AG04450 (cell line): ENCODE measurements around the gene PDE11A. TPM values are rescaled to one million over a fixed set of nuclear protein-coding genes. Genes with fewer than 3 reads are reported as not detected.
A peak's percentile ranks its signal among the peaks of the same experiment; 100 is the strongest.

Source experiments
- CTCF ChIA-PET: fragments of 300-600, 350-600 bp; formaldehyde crosslinking; extraction: SDS; loops from one replicate; lab custom pipeline; 2022; ENCODE audit warnings: antibody characterized with exemption, inconsistent platforms; lab: Charles Lee
- POLR2A ChIA-PET: fragments of 350-600 bp; formaldehyde crosslinking; extraction: SDS; loops from one replicate; lab custom pipeline; 2021; ENCODE audit warnings: antibody characterized with exemption, inconsistent platforms; lab: Yijun Ruan, JAX
- DNase-seq: peaks from one replicate; pipeline ENCODE4 v3.0.0-alpha.2; 2011; ENCODE audit warnings: low read depth, low spot score
- H3K27ac ChIP-seq: one replicate; pipeline ENCODE4 v1.5.1; 2012; ENCODE audit warnings: low read depth, low read length, control low read depth
- H3K27me3 ChIP-seq: one replicate; pipeline ENCODE4 v1.6.0; 2012; ENCODE audit warnings: low read length; ENCODE audit not compliant: control insufficient read depth, insufficient read depth
- H3K4me3 ChIP-seq: 2 replicates; pipeline ENCODE4 v1.5.1; 2011; ENCODE audit warnings: mild to moderate bottlenecking, low read depth, low read length, control low read depth
- H3K9me3 ChIP-seq: 2 replicates; pipeline ENCODE4 v1.5.1; 2012; ENCODE audit warnings: low read length; ENCODE audit not compliant: control insufficient read depth, insufficient read depth
- CTCF ChIP-seq: IDR thresholded peaks from 2 replicates; pipeline ENCODE4 v1.5.1; 2011; ENCODE audit warnings: low read depth, low read length, control low read depth, inconsistent platforms
- polyA plus RNA-seq: library from polyadenylated mRNA; depleted of rRNA; stranded (reverse); fragments of >200 nt; gene quantifications from 2 replicates; pipeline ENCODE4 v1.2.3, GENCODE V29; 2011

PDE11A gene
- polyA plus RNA-seq, 1 experiment = 0.24 TPM

DNA sequence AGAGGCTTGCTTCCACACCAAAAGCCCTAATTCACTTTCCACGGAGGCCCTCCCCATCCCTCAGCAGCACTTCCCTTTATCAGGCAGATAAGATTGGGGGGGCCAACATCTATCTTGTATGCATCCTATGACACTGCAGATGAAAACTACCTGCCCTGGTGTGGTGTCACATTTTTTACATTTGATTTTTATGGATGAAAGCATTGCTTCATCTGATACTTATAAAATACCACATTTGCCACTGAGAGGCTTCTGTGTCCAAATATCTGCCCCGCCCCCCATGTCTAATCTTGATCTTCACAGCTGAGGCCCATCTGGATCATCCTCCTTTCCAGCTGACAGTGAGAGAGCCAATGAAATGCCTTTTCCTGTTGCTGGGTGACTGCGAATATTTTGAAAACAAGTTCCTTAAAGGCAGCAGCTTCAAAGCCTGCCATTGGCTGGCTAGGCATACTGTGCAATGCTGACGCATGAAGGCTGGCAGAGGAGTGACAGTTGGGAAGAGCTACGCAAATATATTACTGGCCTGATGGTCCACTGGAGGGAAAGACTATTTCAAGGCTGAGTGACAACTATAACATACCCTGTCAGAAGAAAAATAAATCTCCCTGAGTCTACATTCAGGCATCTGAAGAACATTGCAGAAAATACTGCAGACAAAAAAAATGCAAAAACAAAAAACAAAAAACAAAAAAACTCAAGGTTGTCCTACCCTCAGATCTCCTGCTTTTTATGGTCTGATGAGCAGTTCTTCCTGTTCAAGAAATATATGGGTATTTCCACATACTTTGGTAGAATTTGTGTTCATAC, 318.7 kb downstream of the PDE11A start:
- H3K9me3 ChIP-seq = no peaks in the 10 kb centered on the region
- no peaks in the 10 kb centered on the region for H3K27me3 ChIP-seq
- peak; percentile 41 for DNase-seq
- CTCF ChIA-PET = interaction anchor here (0.5 to 4.3 kb wide), 9 partner anchors 9 to 597 kb away, joined by 3 to 22 read pairs (median 4); no protein-coding TSS in a partner anchor
- H3K27ac ChIP-seq = no peak overlapping the region
- no peak for TF ChIP-seq CTCF
- H3K4me3 ChIP-seq = no peak overlapping the region
- POLR2A ChIA-PET = interaction anchor here (0.6 kb wide), 1 partner anchor 318 kb away, joined by 4 read pairs; no protein-coding TSS in a partner anchor

- H3K27me3 ChIP-seq = no peaks in the 10 kb centered on the region
- H3K9me3 ChIP-seq = no peaks in the 10 kb centered on the region
- H3K4me3 ChIP-seq = no peak overlapping the region
- ChIA-PET CTCF (interaction anchor here (1.1 to 2.1 kb wide), 3 partner anchors 15 to 587 kb away, joined by 3 to 7 read pairs (median 5); no protein-coding TSS in a partner anchor), POLR2A (no interaction called here)
- TF ChIP-seq CTCF = no peak
- DNase-seq = no peak
- H3K27ac ChIP-seq = no peak overlapping the region
These were observed 324.2 kb downstream of the PDE11A start for GRCh38 chr2:177748360-177748759.

DNA sequence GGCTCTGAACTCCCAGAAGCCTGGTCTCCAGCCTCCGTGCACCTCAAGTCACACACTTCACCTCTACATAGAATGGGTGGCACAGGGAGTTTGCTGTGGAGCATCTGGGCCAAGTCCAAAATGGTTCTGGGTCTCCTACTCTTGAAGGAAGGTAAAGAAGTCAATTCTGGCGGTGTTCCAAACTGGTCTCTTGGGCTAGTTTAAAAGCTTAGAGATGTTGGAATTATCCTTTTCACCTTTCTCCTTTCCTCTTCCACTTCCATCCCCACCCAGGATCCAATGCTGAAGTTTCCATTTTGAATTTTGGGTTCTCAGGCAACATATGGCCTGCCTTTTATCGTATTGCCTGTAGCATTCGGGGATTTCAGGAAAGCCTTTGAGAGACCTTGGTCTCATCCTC, 325.2 kb downstream of the PDE11A start:
- TF ChIP-seq CTCF = no peak
- Histone ChIP-seq H3K27ac (no peak overlapping the region), H3K27me3 (no peaks in the 10 kb centered on the region), H3K9me3 (no peaks in the 10 kb centered on the region), H3K4me3 (no peak overlapping the region)
- CTCF ChIA-PET = interaction anchor here (1.1 to 2.1 kb wide), 3 partner anchors 16 to 586 kb away, joined by 3 to 7 read pairs (median 5); no protein-coding TSS in a partner anchor
- DNase-seq = no peak
- POLR2A ChIA-PET = no interaction called here

DNA sequence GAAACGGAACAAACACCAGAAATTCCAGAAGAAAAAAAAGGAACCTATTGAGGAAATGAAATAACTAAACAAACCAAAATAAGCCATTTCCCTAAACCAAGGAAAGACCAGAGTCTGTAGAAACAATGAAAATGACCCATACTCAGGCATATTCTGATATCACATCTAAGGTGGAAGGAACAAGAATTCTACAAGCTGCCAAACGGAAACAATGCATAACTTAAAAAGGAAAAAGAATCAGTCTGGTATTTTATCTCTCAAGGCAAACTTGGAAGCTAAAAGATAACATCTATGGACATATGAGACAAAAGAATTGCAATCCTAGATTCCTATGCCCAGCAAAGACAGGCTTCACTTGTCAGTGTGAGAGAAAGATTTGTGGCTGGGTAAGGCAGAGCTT, 326.2 kb downstream of the PDE11A start:
- CTCF ChIA-PET = interaction anchor here (0.7 to 0.9 kb wide), 2 partner anchors 18 to 23 kb away, joined by 3 to 4 read pairs; no protein-coding TSS in a partner anchor
- Histone ChIP-seq H3K4me3 (no peak overlapping the region), H3K27ac (no peak overlapping the region), H3K9me3 (no peaks in the 10 kb centered on the region), H3K27me3 (peaks cover 2% of the 10 kb centered on the region)
- POLR2A ChIA-PET = no interaction called here
- DNase-seq = no peak
- no peak for TF ChIP-seq CTCF

DNA sequence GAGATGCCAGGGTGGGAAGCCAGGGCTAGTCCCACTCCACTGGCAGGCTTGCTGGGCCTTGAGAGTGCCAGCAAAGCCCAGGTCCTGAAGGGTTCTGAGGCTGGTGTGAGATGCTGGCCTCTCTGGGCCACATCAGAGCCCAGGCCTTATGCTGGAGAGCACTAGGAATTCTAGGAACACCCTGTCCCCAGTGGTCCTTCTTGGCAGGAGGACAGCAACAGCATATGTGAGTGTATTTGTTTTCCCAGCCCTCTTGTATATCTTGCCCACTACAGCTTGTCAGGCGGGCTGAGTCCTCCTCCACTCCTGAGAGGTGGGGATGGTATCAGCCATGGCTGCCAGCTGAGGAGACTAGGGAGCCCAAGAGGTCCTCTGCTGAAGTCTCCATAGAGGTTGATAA, 327.0 kb downstream of the PDE11A start:
- Histone ChIP-seq H3K27ac (no peak overlapping the region), H3K27me3 (peaks cover 2% of the 10 kb centered on the region), H3K9me3 (no peaks in the 10 kb centered on the region), H3K4me3 (no peak overlapping the region)
- ChIA-PET CTCF (no interaction called here), POLR2A (no interaction called here)
- DNase-seq = no peak
- TF ChIP-seq CTCF = no peak
